GM18499 (cell line): Measurements from ENCODE around the gene CBLIF.
"Not testable (repeated sequence)": the region's sequence is repeated elsewhere in the genome, so short reads cannot be mapped to it uniquely, and the experiment has no call there.

Experiments
- ATAC-seq: cut with Tn5 transposase; IDR thresholded peaks from one replicate; pipeline ENCODE4 v1.9.1; 2021; ENCODE audit warnings: moderate number of reproducible peaks; ENCODE audit not compliant: insufficient read depth, unreplicated experiment

The CBLIF gene

GRCh38 chr11:59801981-59802638 is 43.2 kb downstream of the CBLIF start:
- ATAC-seq: no peak

- ATAC-seq: no peak
Measured at GRCh38 chr11:59801160-59801706, 44.1 kb downstream of the CBLIF start.

GRCh38 chr11:59800390-59801025 is 44.8 kb downstream of the CBLIF start:
- no peak for ATAC-seq

- ATAC-seq: no peak
Measured at GRCh38 chr11:59794417-59794816, 50.9 kb downstream of the CBLIF start.

GRCh38 chr11:59792507-59792906 is 52.8 kb downstream of the CBLIF start:
- ATAC-seq: no peak

- no peak for ATAC-seq
Measured at GRCh38 chr11:59791639-59792038, 53.7 kb downstream of the CBLIF start.

- ATAC-seq: no peak
Measured at GRCh38 chr11:59787816-59788215, 57.5 kb downstream of the CBLIF start.

- no peak for ATAC-seq
Measured at GRCh38 chr11:59787255-59787588, 58.1 kb downstream of the CBLIF start.

GRCh38 chr11:59785818-59786217 is 59.5 kb downstream of the CBLIF start:
- no peak for ATAC-seq

GRCh38 chr11:59784441-59784840 is 60.9 kb downstream of the CBLIF start:
- ATAC-seq: not testable (repeated sequence)

- ATAC-seq: no peak
Measured at GRCh38 chr11:59783632-59784090, 61.6 kb downstream of the CBLIF start.

GRCh38 chr11:59782080-59782479 is 63.2 kb downstream of the CBLIF start:
- no peak for ATAC-seq

- ATAC-seq: no peak
Measured at GRCh38 chr11:59779487-59779886, 65.8 kb downstream of the CBLIF start.
